BLaER1 (cell line): ENCODE data around the gene LGALS7B.
"Not testable (repeated sequence)": the region's sequence is repeated elsewhere in the genome, so short reads cannot be mapped to it uniquely, and the experiment has no call there.

Experiments used
- H3K27ac ChIP-seq: shearing (Covaris generic); formaldehyde crosslinking; 2 replicates; pipeline ENCODE4 v1.8.1; 2022
- H3K27me3 ChIP-seq: shearing (Covaris generic); formaldehyde crosslinking; 2 replicates; pipeline ENCODE4 v1.8.1; 2022
- H3K36me3 ChIP-seq: shearing (Covaris generic); formaldehyde crosslinking; 2 replicates; pipeline ENCODE4 v1.8.1; 2022
- H3K4me1 ChIP-seq: shearing (Covaris generic); formaldehyde crosslinking; 2 replicates; pipeline ENCODE4 v1.8.1; 2022
- H3K4me2 ChIP-seq: shearing (Covaris generic); formaldehyde crosslinking; 2 replicates; pipeline ENCODE4 v1.8.1; 2022
- H3K4me3 ChIP-seq: shearing (Covaris generic); formaldehyde crosslinking; 2 replicates; pipeline ENCODE4 v1.8.1; 2022
- H3K9ac ChIP-seq: shearing (Covaris generic); formaldehyde crosslinking; 2 replicates; pipeline ENCODE4 v1.8.1; 2022
- H3K9me3 ChIP-seq: shearing (Covaris generic); formaldehyde crosslinking; 2 replicates; pipeline ENCODE4 v1.8.1; 2022
- H4K20me1 ChIP-seq: shearing (Covaris generic); formaldehyde crosslinking; 2 replicates; pipeline ENCODE4 v1.8.1; 2022
- Cebpa-rat ChIP-seq: shearing (Covaris generic); IDR thresholded peaks from 2 replicates; pipeline ENCODE4 v1.8.1; 2022

LGALS7B gene

DNA sequence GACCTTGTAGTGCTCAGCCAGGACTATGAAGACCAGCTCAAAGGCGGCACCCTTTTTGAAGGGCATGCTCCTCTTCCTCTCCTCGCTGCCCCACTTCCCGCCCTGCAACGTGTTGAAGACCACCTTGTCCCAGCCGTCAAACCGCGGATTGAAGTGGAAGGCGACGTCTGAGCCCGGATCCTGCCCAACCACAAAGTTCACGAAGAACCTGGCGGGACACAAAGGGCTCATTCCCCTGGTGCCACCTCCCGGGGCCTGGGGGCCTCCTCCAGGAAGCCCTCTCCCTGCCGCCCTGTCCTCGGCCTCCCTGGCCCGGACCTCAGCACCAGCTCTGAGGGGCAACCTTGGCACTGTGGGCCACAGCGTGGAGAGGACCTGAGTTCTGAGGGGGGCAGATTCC is 19.7 kb downstream of the LGALS7B start:
- H3K36me3 ChIP-seq: peaks cover 4% of the 10 kb centered on the region; the same call in 1 of the 2 replicates
- peaks cover 19% of the 10 kb centered on the region for H3K4me1 ChIP-seq
- H3K27me3 ChIP-seq: no peaks in the 10 kb centered on the region
- H3K9me3 ChIP-seq: peaks cover 7% of the 10 kb centered on the region; the same call in 1 of the 2 replicates
- no peak overlapping the region for H3K9ac ChIP-seq
- no peak overlapping the region for H3K27ac ChIP-seq
- H3K4me3 ChIP-seq: no peak overlapping the region
- no peak for TF ChIP-seq Cebpa-rat
- H4K20me1 ChIP-seq: no peaks in the 10 kb centered on the region
- H3K4me2 ChIP-seq: no peak overlapping the region

DNA sequence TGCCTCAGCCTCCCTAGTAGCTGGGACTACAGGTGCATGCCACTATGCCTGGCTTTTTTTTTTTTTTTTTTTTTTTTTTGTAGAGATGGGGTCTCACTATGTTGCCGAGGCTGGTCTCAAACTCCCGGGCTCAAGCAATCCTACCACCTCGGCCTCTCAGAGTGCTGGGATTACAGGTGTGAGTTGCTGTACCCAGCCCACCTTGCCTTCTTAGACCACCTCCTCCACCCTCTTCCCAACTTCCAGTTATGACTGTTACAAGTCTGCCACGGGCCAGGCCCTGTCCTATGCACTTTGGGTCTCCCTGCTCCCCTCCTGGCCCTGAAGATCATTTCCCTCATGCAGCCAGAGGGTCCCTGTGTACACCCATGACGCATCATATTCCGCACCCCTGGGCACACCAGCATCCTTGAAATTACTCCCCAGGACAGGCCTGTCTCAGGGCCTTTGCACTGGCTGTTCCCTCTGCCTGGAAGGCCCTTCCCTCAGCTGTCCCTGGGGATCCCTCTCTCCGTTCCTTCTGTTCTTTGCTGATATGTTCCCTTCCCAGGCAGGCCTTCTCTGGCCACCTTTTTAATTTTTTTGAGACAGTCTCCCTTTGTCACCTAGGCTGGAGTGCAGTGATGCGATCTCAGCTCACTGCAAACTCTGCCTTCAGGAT is 20.7 kb downstream of the LGALS7B start:
- H3K4me1 ChIP-seq: peaks cover 19% of the 10 kb centered on the region
- H4K20me1 ChIP-seq: no peaks in the 10 kb centered on the region
- peaks cover 9% of the 10 kb centered on the region for H3K36me3 ChIP-seq
- H3K27me3 ChIP-seq: no peaks in the 10 kb centered on the region
- TF ChIP-seq Cebpa-rat: no peak
- peaks cover 7% of the 10 kb centered on the region; the same call in 1 of the 2 replicates for H3K9me3 ChIP-seq
- H3K4me3 ChIP-seq: no peak overlapping the region
- no peak overlapping the region for H3K4me2 ChIP-seq
- no peak overlapping the region for H3K9ac ChIP-seq
- H3K27ac ChIP-seq: no peak overlapping the region

DNA sequence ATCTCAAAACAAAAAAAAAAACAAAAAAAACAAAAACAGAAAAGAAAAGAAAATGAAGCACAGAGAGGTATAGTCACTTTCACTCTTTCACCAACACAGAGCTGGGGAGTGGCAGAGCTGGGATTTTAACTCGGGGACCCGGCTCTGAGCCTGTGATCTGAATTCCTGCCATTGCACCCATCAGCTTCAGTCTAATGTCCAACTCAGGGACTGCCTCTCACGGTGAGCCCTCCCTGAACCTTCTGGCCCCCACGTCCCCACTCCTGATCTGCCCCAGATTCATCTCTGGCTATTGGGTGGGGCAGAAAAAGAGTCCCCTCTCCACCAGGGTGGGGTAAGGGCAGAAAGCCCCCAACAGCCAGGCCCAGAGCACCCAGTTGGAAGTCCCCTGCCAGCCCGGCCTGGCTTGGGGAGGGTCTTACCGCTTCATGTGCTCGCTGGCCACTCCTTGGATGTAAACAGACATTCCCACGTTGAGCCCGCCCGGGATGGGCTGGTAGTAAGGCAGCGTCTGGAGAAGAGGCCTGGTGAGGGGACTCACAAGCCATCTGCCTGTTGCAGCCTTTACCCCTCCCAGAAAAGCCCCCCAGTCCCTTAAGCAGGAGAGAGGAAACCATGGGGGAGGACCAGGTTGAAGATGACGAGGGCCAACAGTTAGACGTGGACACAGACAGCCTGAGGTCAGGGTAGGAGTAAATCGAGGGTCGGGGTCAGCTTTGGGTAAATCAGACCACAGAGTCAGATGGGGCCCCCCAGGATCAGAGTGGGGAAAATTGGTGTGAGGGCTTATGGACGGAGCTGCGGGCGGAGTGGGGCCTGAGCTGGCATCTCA is 23.2 kb downstream of the LGALS7B start:
- H3K27ac ChIP-seq: no peak overlapping the region
- no peaks in the 10 kb centered on the region for H3K27me3 ChIP-seq
- peaks cover 7% of the 10 kb centered on the region; the same call in 1 of the 2 replicates for H3K9me3 ChIP-seq
- H3K9ac ChIP-seq: no peak overlapping the region
- TF ChIP-seq Cebpa-rat: no peak
- H3K4me1 ChIP-seq: peaks cover 6% of the 10 kb centered on the region
- no peak overlapping the region for H3K4me2 ChIP-seq
- no peak overlapping the region for H3K4me3 ChIP-seq
- H4K20me1 ChIP-seq: no peaks in the 10 kb centered on the region
- peaks cover 34% of the 10 kb centered on the region for H3K36me3 ChIP-seq

DNA sequence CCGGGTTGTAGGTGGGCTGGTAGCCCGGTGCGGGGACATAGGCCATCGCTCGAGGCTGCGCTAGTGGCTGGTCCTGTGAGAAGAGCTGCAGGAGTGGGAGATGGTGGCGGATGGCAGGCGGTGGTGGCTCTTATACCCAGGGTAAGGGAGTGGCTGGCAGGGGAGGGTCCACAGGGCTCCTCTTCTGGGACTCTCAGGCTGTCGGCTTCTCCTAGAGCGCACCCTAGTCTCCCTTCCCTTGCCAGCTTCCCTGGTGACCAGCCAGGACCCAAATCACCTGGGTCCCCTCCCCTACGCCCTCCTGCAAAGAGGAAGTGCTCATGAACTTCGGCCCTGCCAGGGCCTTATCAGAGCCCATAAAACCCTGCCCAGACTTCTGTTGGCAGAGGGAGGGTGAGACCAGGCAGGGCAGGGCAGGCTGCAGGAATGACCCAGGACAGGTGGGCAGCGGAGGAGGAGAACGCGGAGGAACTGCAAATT is 23.9 kb downstream of the LGALS7B start, which contains the start of gene LGALS4:
TSS of gene LGALS4 (minus strand) at position 105 of the 480 bp plus-strand sequence. CDS start at position 46, 59 bp downstream.
- Histone ChIP-seq H3K36me3 (peaks cover 41% of the 10 kb centered on the region), H3K27me3 (no peaks in the 10 kb centered on the region), H3K27ac (no peak within 1 kb of the TSS), H3K9me3 (peaks cover 7% of the 10 kb centered on the region; the same call in 1 of the 2 replicates), H4K20me1 (no peaks in the 10 kb centered on the region; the same call in 1 of the 2 replicates), H3K4me3 (no peak within 1 kb of the TSS), H3K4me2 (no peak within 1 kb of the TSS), H3K9ac (no peak within 1 kb of the TSS), H3K4me1 (no peaks in the 10 kb centered on the region)
- no peak for TF ChIP-seq Cebpa-rat

DNA sequence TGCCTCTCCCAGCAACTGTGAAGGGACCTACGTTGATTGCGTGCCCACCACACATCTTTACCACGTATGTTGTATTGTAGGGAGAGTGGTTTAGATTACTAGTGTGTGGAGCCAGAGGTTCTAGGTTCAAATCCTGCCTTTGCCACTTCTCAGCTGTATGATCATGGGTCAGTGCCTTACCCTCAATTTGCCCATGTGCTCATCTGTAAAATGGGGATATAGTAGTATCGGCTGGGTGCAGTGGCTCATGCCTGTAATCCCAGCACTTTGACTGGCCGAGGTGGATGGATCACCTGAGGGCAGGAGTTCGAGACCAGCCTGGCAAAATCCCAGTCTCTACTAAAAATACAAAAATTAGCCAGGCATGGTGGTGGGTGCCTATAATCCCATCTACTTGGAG is 24.3 kb downstream of the LGALS7B start:
- TF ChIP-seq Cebpa-rat: no peak
- no peak overlapping the region for H3K27ac ChIP-seq

DNA sequence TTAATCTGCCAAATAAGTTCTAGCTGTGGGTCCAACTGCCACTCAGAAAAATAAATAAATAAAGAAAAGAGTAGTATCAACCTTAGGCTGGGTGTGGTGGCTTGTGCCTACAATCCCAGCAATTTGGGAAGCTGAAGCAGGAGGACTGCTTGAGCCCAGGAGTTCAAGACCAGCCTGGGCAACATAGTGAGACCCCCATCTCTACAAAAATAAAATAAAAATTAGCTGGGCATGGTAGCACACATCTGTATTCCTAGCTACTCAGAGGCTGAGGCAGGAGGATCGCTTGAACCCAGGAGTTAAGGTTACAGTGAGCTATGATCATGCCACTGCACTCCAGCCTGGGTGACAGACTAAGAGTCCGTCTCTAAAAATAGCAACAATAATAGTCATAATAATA is 24.9 kb downstream of the LGALS7B start:
- not testable (repeated sequence) for H3K4me3 ChIP-seq, H3K4me1 ChIP-seq, H3K27ac ChIP-seq, H3K4me2 ChIP-seq, H3K9me3 ChIP-seq, H3K9ac ChIP-seq, H3K27me3 ChIP-seq, H4K20me1 ChIP-seq
- H3K36me3 ChIP-seq: peaks cover 47% of the 10 kb centered on the region

More for the DNA sequence above, 24.3 kb downstream of the LGALS7B start:
- H3K27me3 ChIP-seq: no peaks in the 10 kb centered on the region
- H3K36me3 ChIP-seq: peaks cover 45% of the 10 kb centered on the region
- H3K9me3 ChIP-seq: peaks cover 6% of the 10 kb centered on the region; the same call in 1 of the 2 replicates
- no peak overlapping the region for H3K4me3 ChIP-seq
- no peaks in the 10 kb centered on the region; the same call in 1 of the 2 replicates for H4K20me1 ChIP-seq
- H3K9ac ChIP-seq: no peak overlapping the region
- H3K4me1 ChIP-seq: no peaks in the 10 kb centered on the region
- no peak overlapping the region for H3K4me2 ChIP-seq

DNA sequence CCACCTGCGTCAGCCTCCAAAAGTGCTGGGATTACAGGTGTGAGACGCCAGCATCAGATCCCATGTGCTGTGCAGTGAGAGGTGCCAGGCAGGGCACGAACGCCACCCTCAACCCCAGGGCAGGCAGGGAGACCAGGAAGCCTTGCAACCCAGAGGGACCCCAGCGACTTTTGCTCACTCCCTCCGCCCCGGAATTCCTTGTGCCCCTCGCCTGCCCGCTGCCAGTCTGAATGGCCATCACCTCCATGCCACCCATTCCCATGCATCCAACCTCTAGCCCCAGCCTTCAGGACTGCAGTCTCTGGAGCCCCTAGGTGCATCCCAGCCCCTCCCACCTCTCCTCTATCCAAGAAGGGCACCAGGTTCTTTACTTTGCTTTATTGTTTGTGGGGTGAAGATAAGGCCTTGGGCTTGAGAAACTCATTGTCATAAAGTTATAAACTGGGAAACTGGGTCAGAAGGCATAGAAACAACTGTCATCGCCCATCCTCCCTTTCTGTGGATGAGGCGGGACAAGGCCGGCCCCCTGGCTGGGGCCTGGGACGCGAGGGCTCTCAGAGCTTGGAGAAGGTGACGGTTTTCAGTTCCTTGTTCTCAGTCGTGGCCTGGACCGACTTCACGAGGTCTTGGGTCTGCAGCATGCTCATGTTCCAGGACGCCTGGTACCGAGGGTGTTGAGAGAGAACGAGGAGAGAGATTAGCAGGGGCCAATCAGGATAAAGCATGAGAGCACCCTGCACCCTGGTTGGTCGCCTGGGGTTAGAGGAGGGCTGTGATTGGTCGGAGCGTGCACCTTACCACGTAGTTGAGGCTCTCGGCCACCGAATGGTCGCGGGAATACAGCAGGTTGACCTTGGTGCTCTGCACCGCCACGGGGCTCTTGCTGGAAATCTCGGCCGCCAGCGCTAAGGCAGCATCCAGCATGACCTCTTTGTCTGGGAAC is 26.3 kb downstream of the LGALS7B start:
- peaks cover 52% of the 10 kb centered on the region for H3K36me3 ChIP-seq
- no peaks in the 10 kb centered on the region for H3K9me3 ChIP-seq
- no peak overlapping the region for H3K9ac ChIP-seq
- no peak overlapping the region for H3K4me2 ChIP-seq
- no peak overlapping the region for H3K4me3 ChIP-seq
- TF ChIP-seq Cebpa-rat: no peak
- H3K27me3 ChIP-seq: no peaks in the 10 kb centered on the region
- H4K20me1 ChIP-seq: peaks cover 11% of the 10 kb centered on the region; the same call in 1 of the 2 replicates
- H3K4me1 ChIP-seq: peaks cover 8% of the 10 kb centered on the region; the same call in 1 of the 2 replicates
- H3K27ac ChIP-seq: no peak overlapping the region

DNA sequence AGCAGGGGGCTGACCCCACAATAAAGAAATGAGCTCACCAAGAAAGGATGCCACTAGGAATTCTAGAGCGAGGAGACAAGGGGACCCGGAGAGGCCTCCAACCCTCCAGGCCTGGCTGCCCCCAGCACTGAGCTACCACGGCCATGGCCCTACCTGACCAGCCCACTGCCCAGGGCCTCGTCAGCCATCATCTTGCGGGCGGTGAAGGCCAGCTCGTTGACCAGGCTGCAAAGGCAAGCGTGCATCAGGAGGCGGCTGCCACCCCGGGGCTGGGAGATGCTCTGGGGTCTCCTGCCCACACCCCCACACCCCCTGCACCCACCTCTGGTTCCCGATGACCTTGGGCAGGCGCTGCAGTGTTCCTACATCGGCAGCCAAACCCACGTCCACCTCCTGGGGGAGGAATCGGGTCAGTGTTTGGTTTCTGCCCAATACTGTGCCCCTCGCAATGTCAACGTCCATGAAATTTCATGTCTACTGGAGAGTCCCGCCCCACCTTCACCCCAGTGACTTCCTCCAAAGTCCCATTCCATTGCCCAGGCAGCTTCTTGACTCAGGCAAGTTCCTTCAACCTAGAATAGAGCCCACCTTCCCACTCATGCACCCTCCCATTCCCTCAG is 27.2 kb downstream of the LGALS7B start:
- peaks cover 8% of the 10 kb centered on the region; the same call in 1 of the 2 replicates for H3K4me1 ChIP-seq

DNA sequence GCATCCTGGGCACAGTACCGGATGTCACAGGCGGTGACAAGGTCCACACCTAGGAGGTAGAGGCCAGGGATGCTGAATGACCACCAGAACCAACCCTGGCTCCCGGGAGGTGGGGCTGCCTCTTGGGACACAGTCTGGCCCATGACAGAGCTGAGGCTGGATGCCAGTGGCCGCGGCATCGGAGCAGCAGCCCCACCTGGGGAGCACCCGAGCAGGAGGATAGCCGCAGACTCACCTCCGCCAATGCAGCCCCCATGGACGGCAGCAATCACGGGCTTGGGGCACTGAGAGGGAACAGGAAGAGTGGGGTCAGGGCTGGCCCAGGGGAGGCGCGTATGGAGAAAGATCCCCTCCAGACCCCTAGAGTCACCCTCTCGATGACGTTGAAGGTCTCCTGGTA is 28.1 kb downstream of the LGALS7B start:
- H3K4me2 ChIP-seq: no peak overlapping the region
- no peaks in the 10 kb centered on the region for H3K27me3 ChIP-seq
- H3K4me1 ChIP-seq: peaks cover 8% of the 10 kb centered on the region; the same call in 1 of the 2 replicates
- no peak overlapping the region for H3K27ac ChIP-seq
- TF ChIP-seq Cebpa-rat: no peak
- H4K20me1 ChIP-seq: peaks cover 24% of the 10 kb centered on the region; the same call in 1 of the 2 replicates
- peaks cover 68% of the 10 kb centered on the region for H3K36me3 ChIP-seq
- H3K9ac ChIP-seq: no peak overlapping the region
- no peak overlapping the region for H3K4me3 ChIP-seq
- no peaks in the 10 kb centered on the region for H3K9me3 ChIP-seq

More for the DNA sequence above, 27.2 kb downstream of the LGALS7B start:
- H4K20me1 ChIP-seq: peaks cover 20% of the 10 kb centered on the region; the same call in 1 of the 2 replicates
- H3K36me3 ChIP-seq: peaks cover 60% of the 10 kb centered on the region
- no peaks in the 10 kb centered on the region for H3K9me3 ChIP-seq
- no peak overlapping the region for H3K27ac ChIP-seq
- no peaks in the 10 kb centered on the region for H3K27me3 ChIP-seq
- H3K9ac ChIP-seq: no peak overlapping the region
- no peak overlapping the region for H3K4me3 ChIP-seq
- H3K4me2 ChIP-seq: no peak overlapping the region
- TF ChIP-seq Cebpa-rat: no peak
